Transverse colon (tissue), 4 donors: Measurements from ENCODE around the gene ZBTB32. TPM values are rescaled to one million over a fixed set of nuclear protein-coding genes. Genes with fewer than 3 reads are reported as not detected.

Experiments used
- DNase-seq: peaks from one replicate; pipeline ENCODE4 v3.0.0-alpha.2; 2019
- H3K27ac ChIP-seq, 4 donors: fragments of 200-600 bp; sonication (generic); 2 replicates each; pipeline ENCODE4 v1.5.1; 2016 to 2018; ENCODE audit warnings: inconsistent platforms in 4 of 4
- H3K27me3 ChIP-seq: fragments of 200-600 bp; sonication (generic); 2 replicates; pipeline ENCODE4 v1.5.1; 2017; ENCODE audit warnings: inconsistent platforms
- H3K36me3 ChIP-seq, 4 donors: fragments of 200-600 bp; sonication (generic); 2 replicates each; pipeline ENCODE4 v1.5.1; 2017 to 2019; ENCODE audit warnings: inconsistent platforms in 4 of 4
- H3K4me1 ChIP-seq, 4 donors: fragments of 200-600 bp; sonication (generic); 2 replicates each; pipeline ENCODE4 v1.5.1; 2017 to 2020; ENCODE audit warnings: inconsistent platforms in 4 of 4
- H3K4me3 ChIP-seq, 4 donors: fragments of 200-600 bp; sonication (generic); 1 replicate in 1 of 4; 2 replicates in 3 of 4; pipeline versions ENCODE4 v1.5.1 to v1.6.1; 2017 to 2019; ENCODE audit warnings: inconsistent platforms in 4 of 4
- H3K9me3 ChIP-seq, 2 donors: fragments of 200-600 bp; sonication (generic); 2 replicates each; pipeline ENCODE4 v1.5.1; 2017 to 2019; ENCODE audit warnings: inconsistent platforms in 2 of 2
- EP300 ChIP-seq: sonication (generic); formaldehyde crosslinking; IDR thresholded peaks from one replicate; pipeline ENCODE4 v1.6.1; 2017; ENCODE audit warnings: antibody characterized with exemption, low read depth
- POLR2A ChIP-seq: fragments of 450-650 bp; IDR thresholded peaks from one replicate; pipeline ENCODE4 v1.6.1; 2016; ENCODE audit warnings: antibody characterized with exemption, mild to moderate bottlenecking, moderate library complexity
- POLR2AphosphoS5 ChIP-seq, 3 donors: sonication (generic); formaldehyde crosslinking; IDR thresholded peaks; one replicate each; pipeline ENCODE4 v1.6.1; 2016; ENCODE audit warnings: antibody characterized with exemption in 3 of 3
- WGBS, 2 donors: methylation state at CpG; one replicate each; pipeline ENCODE4 v1.1.5; 2018; ENCODE audit warnings: low coverage in 1 of 2; 5-methylcytosine and 5-hydroxymethylcytosine counted together
- in situ Hi-C, 4 donors: fragments of 200-750 bp; cut with MboI; loops; one replicate each; pipeline versions ENCODE4 v1.15.0 to v1.15.1; 2017; ENCODE audit warnings: low sequenced_read_pairs in 3 of 4, low pct_ligation_motif_present in 1 of 4, low pct_unique_long_range_greater_than_20kb in 1 of 4
- intact Hi-C: fragments of 100-400 bp; cut with DNase I; formaldehyde crosslinking; loops from one replicate; pipeline ENCODE4 v1.15.1; 2023; ENCODE audit warnings: low total_unique reads
- total RNA-seq, 4 donors: library from RNA; depleted of rRNA; stranded (reverse); fragments of >200 nt; gene quantifications; one replicate each; pipeline ENCODE4 v1.1.0, GENCODE V29; 2016
- TF ChIP-seq, protein P1 (sequence below), 5 experiments: fragments of 200-600 bp in 3 of 5; fragments of 450-650 bp in 2 of 5; sonication (generic) in 3 of 5; IDR thresholded peaks; 1 replicate in 2 of 5; 2 replicates in 3 of 5; pipeline ENCODE4 v1.5.1; 2016 to 2017; ENCODE audit warnings: antibody characterized with exemption in 5 of 5, inconsistent platforms in 3 of 5, mild to moderate bottlenecking in 2 of 5, moderate library complexity in 1 of 5

The ZBTB32 gene
- total RNA-seq, 4 donors from 2014 or later: not detected

DNA sequence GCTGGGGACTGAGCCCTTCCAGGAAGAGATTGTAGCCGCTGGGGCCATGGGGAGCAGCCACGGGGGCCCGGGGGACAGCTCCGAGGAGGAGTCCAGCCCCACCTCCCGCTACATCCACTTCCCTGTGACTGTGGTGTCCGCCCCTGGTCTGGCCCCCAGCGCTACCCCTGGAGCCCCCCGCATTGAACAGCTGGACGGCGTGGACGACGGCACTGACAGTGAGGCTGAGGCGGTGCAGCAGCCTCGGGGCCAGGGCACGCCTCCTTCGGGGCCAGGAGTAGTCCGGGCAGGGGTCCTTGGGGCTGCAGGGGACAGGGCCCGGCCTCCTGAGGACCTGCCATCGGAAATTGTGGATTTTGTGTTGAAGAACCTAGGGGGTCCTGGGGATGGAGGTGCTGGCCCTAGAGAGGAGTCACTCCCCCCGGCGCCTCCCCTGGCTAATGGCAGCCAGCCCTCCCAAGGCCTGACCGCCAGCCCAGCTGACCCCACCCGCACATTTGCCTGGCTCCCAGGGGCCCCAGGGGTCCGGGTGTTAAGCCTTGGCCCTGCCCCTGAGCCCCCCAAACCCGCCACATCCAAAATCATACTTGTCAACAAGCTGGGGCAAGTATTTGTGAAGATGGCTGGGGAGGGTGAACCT lies 28.3 kb downstream of the ZBTB32 start:
- TF ChIP-seq POLR2A (no peak), POLR2AphosphoS5 (IDR thresholded peaks at IDR 0.05) (no peak)
- TF ChIP-seq, protein P1, sequence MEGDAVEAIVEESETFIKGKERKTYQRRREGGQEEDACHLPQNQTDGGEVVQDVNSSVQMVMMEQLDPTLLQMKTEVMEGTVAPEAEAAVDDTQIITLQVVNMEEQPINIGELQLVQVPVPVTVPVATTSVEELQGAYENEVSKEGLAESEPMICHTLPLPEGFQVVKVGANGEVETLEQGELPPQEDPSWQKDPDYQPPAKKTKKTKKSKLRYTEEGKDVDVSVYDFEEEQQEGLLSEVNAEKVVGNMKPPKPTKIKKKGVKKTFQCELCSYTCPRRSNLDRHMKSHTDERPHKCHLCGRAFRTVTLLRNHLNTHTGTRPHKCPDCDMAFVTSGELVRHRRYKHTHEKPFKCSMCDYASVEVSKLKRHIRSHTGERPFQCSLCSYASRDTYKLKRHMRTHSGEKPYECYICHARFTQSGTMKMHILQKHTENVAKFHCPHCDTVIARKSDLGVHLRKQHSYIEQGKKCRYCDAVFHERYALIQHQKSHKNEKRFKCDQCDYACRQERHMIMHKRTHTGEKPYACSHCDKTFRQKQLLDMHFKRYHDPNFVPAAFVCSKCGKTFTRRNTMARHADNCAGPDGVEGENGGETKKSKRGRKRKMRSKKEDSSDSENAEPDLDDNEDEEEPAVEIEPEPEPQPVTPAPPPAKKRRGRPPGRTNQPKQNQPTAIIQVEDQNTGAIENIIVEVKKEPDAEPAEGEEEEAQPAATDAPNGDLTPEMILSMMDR (IDR thresholded peaks at IDR 0.05): no peak
- WGBS, 2 donors: 91% methylated on average over 25 of the region's 25 CpGs; no CpG with 5 or more reads in 1 of the 2 donors
- Histone ChIP-seq H3K27me3 (no peaks in the 10 kb centered on the region), H3K4me1 (no peaks in the 10 kb centered on the region), H3K9me3 (no peaks in the 10 kb centered on the region), H3K36me3 (peaks cover 0 to 53% (median 21%) of the 10 kb centered on the region in 4 donors), H3K27ac (no peak overlapping the region), H3K4me3 (no peak overlapping the region)
- DNase-seq: no peak
- in situ Hi-C loops: no loop called here
- intact Hi-C loops: no loop called here

DNA sequence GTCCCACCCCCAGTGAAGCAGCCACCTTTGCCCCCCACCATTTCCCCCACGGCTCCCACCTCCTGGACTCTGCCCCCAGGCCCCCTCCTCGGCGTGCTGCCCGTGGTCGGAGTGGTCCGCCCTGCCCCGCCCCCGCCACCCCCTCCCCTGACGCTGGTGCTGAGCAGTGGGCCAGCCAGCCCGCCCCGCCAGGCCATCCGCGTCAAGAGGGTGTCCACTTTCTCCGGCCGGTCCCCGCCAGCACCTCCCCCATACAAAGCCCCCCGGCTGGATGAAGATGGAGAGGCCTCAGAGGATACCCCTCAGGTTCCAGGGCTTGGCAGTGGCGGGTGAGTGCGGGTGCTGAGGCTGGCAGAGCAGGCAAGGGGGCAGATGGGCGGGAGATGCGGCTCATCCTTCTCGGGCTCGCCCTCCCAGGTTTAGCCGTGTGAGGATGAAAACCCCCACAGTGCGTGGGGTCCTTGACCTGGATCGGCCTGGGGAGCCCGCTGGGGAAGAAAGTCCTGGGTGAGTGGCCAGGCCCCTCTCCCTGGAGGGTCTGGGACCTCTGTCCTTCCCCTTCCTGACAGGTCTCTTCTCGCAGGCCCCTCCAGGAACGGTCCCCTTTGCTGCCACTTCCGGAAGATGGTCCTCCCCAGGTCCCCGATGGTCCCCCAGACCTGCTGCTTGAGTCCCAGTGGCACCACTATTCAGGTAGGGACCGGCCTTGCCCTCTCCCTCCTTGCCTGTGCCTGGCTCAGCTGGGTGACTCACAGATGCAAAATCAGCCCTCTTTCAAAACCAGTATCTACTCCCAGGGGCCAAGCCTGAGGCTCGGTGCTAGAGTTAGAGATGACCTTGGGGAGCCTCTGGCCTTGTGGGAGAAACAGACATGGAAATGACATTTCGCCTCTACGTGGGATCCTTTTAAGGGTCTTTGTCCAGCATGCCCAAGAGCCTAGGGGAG lies 29.1 kb downstream of the ZBTB32 start:
- WGBS, 2 donors: 90% methylated on average over 33 of the region's 35 CpGs; no CpG with 5 or more reads in 1 of the 2 donors
- H3K4me3 ChIP-seq: no peak overlapping the region
- H3K9me3 ChIP-seq: no peaks in the 10 kb centered on the region
- DNase-seq: no peak
- intact Hi-C loops (no loop called here), in situ Hi-C loops (no loop called here)
- H3K36me3 ChIP-seq: peaks cover 0 to 46% (median 18%) of the 10 kb centered on the region in 4 donors
- no peak overlapping the region for H3K27ac ChIP-seq
- no peaks in the 10 kb centered on the region for H3K4me1 ChIP-seq
- TF ChIP-seq, protein P1 (IDR thresholded peaks at IDR 0.05): no peak
- TF ChIP-seq EP300 (no peak), POLR2A (no peak), POLR2AphosphoS5 (IDR thresholded peaks at IDR 0.05) (no peak)
- H3K27me3 ChIP-seq: no peaks in the 10 kb centered on the region

DNA sequence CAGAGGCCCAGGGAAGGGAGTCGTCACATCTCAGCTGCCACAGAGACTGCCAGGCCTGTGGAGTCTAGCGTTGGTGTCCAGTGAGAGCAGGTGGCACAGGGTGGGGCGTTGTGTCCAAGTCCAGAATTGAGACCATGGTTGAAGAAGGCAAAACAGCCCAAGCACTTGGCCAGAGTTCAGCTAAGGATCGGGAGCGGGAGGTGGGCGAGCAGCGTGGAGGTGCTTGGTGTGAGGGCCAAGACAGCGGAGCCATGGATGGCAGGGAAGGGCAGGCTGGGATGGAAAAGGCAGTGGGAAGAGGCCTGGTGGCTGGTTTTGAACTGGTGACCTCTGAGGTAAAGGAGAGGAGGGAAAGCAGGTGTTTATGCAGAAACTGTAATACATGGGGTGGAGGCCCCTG lies 29.9 kb downstream of the ZBTB32 start:
- no peak overlapping the region for H3K27ac ChIP-seq
- no peaks in the 10 kb centered on the region for H3K9me3 ChIP-seq
- WGBS, 2 donors: 91 to 93% methylated on average over 8 of the region's 8 CpGs
- TF ChIP-seq POLR2AphosphoS5 (IDR thresholded peaks at IDR 0.05): no peak
- TF ChIP-seq POLR2A: no peak
- no peak for TF ChIP-seq EP300
- TF ChIP-seq, protein P1 (IDR thresholded peaks at IDR 0.05): no peak
- H3K4me1 ChIP-seq: no peaks in the 10 kb centered on the region
- no peak for DNase-seq
- H3K27me3 ChIP-seq: no peaks in the 10 kb centered on the region
- peaks cover 0 to 38% (median 16%) of the 10 kb centered on the region in 4 donors for H3K36me3 ChIP-seq
- intact Hi-C loops: no loop called here
- in situ Hi-C loops: no loop called here
- H3K4me3 ChIP-seq: no peak overlapping the region

DNA sequence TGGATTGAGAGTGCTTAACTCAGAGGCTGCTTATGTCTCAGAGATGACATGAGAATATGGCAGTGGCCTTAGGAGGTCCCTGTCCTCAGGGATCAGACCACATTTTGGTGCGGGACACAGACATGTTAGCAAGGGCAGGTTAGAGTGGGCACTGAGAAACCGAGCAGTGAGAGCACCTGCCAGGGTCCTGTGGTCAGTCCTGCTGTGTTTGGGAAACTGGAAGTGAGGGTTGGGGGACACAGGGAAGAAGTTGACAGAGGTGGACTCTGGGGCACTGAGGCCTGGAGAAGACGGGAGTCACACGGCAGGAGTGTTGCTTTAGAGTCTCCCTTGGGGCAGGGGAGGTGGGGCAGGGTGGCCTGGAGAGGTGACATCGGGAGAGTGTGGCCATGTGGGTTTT lies 30.5 kb downstream of the ZBTB32 start:
- Histone ChIP-seq H3K27ac (no peak overlapping the region), H3K9me3 (no peaks in the 10 kb centered on the region), H3K4me3 (no peak overlapping the region), H3K36me3 (peaks cover 0 to 32% (median 13%) of the 10 kb centered on the region in 4 donors), H3K4me1 (peaks cover 2 to 5% (median 3%) of the 10 kb centered on the region in 4 donors), H3K27me3 (no peaks in the 10 kb centered on the region)
- DNase-seq: no peak
- TF ChIP-seq EP300 (no peak), POLR2AphosphoS5 (IDR thresholded peaks at IDR 0.05) (no peak), POLR2A (no peak)
- TF ChIP-seq, protein P1 (IDR thresholded peaks at IDR 0.05): no peak
- WGBS, 2 donors: 88% methylated on average over 5 of the region's 5 CpGs; no CpG with 5 or more reads in 1 of the 2 donors
- intact Hi-C loops: no loop called here
- in situ Hi-C loops: no loop called here
